Keratinocyte (primary cell): ENCODE data around the gene ULK4. TPM values are rescaled to one million over a fixed set of nuclear protein-coding genes. Genes with fewer than 3 reads are reported as not detected.

Source experiments
- DNase-seq: peaks from one replicate; pipeline ENCODE4 v3.0.0-alpha.2; 2011; ENCODE audit warnings: low read depth, missing footprints, low spot score
- FAIRE-seq: peaks from 2 replicates; lab custom pipeline; 2011; peaks lifted over from hg19 to GRCh38; lab: Jason Lieb, UNC
- H2AFZ ChIP-seq: 2 replicates; pipeline ENCODE4 v1.6.0; 2012; ENCODE audit warnings: low read length, control low read depth, inconsistent platforms; ENCODE audit not compliant: control insufficient read depth
- H3K27ac ChIP-seq: 2 replicates; pipeline ENCODE4 v1.5.1; 2011; ENCODE audit warnings: low read length; ENCODE audit not compliant: control insufficient read depth, insufficient read depth
- H3K27me3 ChIP-seq: 3 replicates; pipeline ENCODE4 v1.6.0; 2011; ENCODE audit warnings: low read length; ENCODE audit not compliant: control insufficient read depth, insufficient read depth; ENCODE audit errors: extremely low read depth
- H3K36me3 ChIP-seq, 2 experiments: 2 replicates in 1 of 2; 3 replicates in 1 of 2; pipeline ENCODE4 v1.5.1; 2011; ENCODE audit warnings: low read length in 2 of 2, mild to moderate bottlenecking in 1 of 2; ENCODE audit not compliant: control insufficient read depth in 2 of 2, insufficient read depth in 2 of 2; ENCODE audit errors: extremely low read depth in 1 of 2
- H3K4me1 ChIP-seq: 3 replicates; pipeline ENCODE4 v1.5.1; 2011; ENCODE audit warnings: low read length; ENCODE audit not compliant: control insufficient read depth, insufficient read depth; ENCODE audit errors: extremely low read depth
- H3K4me2 ChIP-seq: 3 replicates; pipeline ENCODE4 v1.6.0; 2011; ENCODE audit warnings: low read depth, low read length; ENCODE audit not compliant: control insufficient read depth, insufficient read depth; ENCODE audit errors: extremely low read depth
- H3K4me3 ChIP-seq, 3 experiments: fragments of 200-600 bp in 1 of 3; sonication (generic) in 1 of 3; 2 replicates in 2 of 3; 3 replicates in 1 of 3; pipeline ENCODE4 v1.5.1; 2011 to 2016; ENCODE audit warnings: low read length in 3 of 3, mild to moderate bottlenecking in 3 of 3, control low read depth in 2 of 3, inconsistent platforms in 1 of 3, low read depth in 1 of 3, mixed read lengths in 1 of 3, mixed run types in 1 of 3, moderate library complexity in 1 of 3; ENCODE audit not compliant: control insufficient read depth in 2 of 3, insufficient read depth in 2 of 3; ENCODE audit errors: extremely low read depth in 1 of 3
- H3K79me2 ChIP-seq: 2 replicates; pipeline ENCODE4 v1.6.0; 2012; ENCODE audit warnings: low read length; ENCODE audit not compliant: control insufficient read depth, insufficient read depth
- H3K9ac ChIP-seq: 3 replicates; pipeline ENCODE4 v1.6.0; 2011; ENCODE audit warnings: low read length; ENCODE audit not compliant: control insufficient read depth, insufficient read depth; ENCODE audit errors: extremely low read depth
- H3K9me1 ChIP-seq: 3 replicates; pipeline ENCODE4 v1.6.0; 2011; ENCODE audit warnings: low read length; ENCODE audit not compliant: control insufficient read depth, insufficient read depth; ENCODE audit errors: extremely low read depth
- H3K9me3 ChIP-seq: 2 replicates; pipeline ENCODE4 v1.5.1; 2012; ENCODE audit warnings: low read depth, low read length; ENCODE audit not compliant: control insufficient read depth
- H4K20me1 ChIP-seq: 3 replicates; pipeline ENCODE4 v1.6.0; 2011; ENCODE audit warnings: low read length; ENCODE audit not compliant: control insufficient read depth, insufficient read depth; ENCODE audit errors: extremely low read depth
- EZH2 ChIP-seq: IDR thresholded peaks from one replicate; pipeline ENCODE4 v1.6.1; 2012; ENCODE audit warnings: inconsistent platforms, mild to moderate bottlenecking, low read length, moderate library complexity
- dilution Hi-C: fragments of 300-500 bp; cut with MboI; formaldehyde crosslinking; loops from one replicate; pipeline ENCODE4 v1.7.0; 2020; ENCODE audit warnings: low sequenced_read_pairs; ENCODE audit not compliant: extremely low pct_ligation_motif_present
- polyA plus RNA-seq, 5 experiments: library from polyadenylated mRNA; depleted of rRNA in 3 of 5; stranded (reverse) in 3 of 5; stranded (forward) in 1 of 5; unstranded in 1 of 5; fragments of >200 nt; gene quantifications; 1 replicate in 1 of 5; 2 replicates in 3 of 5; 3 replicates in 1 of 5; pipeline versions ENCODE4 v1.2.1 to v1.2.3, GENCODE V29; 2011 to 2012; ENCODE audit warnings: missing spikeins in 2 of 5, low read depth in 1 of 5, low replicate concordance in 1 of 5
- TF ChIP-seq, protein P1 (sequence below), 3 experiments: IDR thresholded peaks in 1 of 3; conservative IDR thresholded peaks in 1 of 3; optimal IDR thresholded peaks in 1 of 3; 2 replicates in 2 of 3; 3 replicates in 1 of 3; pipeline versions ENCODE3 to v1.5.1; 2011; ENCODE audit warnings: low read length in 3 of 3, mild to moderate bottlenecking in 3 of 3, moderate library complexity in 2 of 3, control low read depth in 1 of 3, inconsistent platforms in 1 of 3; ENCODE audit not compliant: insufficient read depth in 2 of 3; ENCODE audit errors: extremely low read depth in 1 of 3

The ULK4 gene
- polyA plus RNA-seq, 1 donor (not counting 4 experiments of a cell fraction or from before 2014, with no cell fraction given) = 6.1 TPM

DNA sequence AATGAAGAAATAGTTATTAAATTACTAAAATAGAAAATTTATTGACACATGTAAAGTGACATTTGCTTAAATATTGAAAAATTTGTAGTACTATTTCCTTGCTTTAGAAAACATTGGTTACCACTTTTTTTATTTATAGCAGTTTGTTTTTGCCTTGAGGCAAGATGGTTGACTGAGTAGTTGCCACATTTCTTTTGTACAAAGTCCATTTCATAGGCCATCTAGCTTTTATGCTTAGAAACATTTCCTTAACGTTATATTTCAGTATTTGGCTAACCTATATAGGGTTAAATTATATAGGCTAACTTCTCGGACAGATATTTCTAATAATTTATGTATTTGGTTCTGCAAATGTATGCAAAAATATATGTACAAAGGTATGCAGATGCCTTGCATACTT lies 745.5 kb downstream of the ULK4 start:
- Histone ChIP-seq H3K4me1 (peaks cover 13% of the 10 kb centered on the region), H2AFZ (no peak overlapping the region), H3K9me1 (peaks cover 4% of the 10 kb centered on the region), H3K4me2 (no peak overlapping the region), H4K20me1 (peaks cover 47% of the 10 kb centered on the region), H3K27ac (no peak overlapping the region), H3K27me3 (no peaks in the 10 kb centered on the region), H3K79me2 (peaks cover 100% of the 10 kb centered on the region), H3K36me3 (no peaks in the 10 kb centered on the region), H3K9me3 (no peaks in the 10 kb centered on the region), H3K9ac (no peak overlapping the region), H3K4me3 (no peak overlapping the region)
- DNase-seq (no peak), FAIRE-seq (no peak)
- no peak for TF ChIP-seq EZH2
- TF ChIP-seq, protein P1, sequence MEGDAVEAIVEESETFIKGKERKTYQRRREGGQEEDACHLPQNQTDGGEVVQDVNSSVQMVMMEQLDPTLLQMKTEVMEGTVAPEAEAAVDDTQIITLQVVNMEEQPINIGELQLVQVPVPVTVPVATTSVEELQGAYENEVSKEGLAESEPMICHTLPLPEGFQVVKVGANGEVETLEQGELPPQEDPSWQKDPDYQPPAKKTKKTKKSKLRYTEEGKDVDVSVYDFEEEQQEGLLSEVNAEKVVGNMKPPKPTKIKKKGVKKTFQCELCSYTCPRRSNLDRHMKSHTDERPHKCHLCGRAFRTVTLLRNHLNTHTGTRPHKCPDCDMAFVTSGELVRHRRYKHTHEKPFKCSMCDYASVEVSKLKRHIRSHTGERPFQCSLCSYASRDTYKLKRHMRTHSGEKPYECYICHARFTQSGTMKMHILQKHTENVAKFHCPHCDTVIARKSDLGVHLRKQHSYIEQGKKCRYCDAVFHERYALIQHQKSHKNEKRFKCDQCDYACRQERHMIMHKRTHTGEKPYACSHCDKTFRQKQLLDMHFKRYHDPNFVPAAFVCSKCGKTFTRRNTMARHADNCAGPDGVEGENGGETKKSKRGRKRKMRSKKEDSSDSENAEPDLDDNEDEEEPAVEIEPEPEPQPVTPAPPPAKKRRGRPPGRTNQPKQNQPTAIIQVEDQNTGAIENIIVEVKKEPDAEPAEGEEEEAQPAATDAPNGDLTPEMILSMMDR (optimal IDR thresholded peaks at IDR 0.05 in 1 of 3, IDR thresholded peaks at IDR 0.05 in 1 of 3, conservative IDR thresholded peaks at IDR 0.05 in 1 of 3; ENCODE audit: extremely low read depth in 1 of 3, insufficient read depth in 2 of 3, low read length in 3 of 3) = no peak
- dilution Hi-C loops = no loop called here

GRCh38 chr3:41213588-41213987 lies 748.3 kb downstream of the ULK4 start:
- H2AFZ ChIP-seq = no peak overlapping the region
- dilution Hi-C loops = no loop called here
- no peak overlapping the region for H3K9ac ChIP-seq
- DNase-seq (no peak), FAIRE-seq (no peak)
- H3K9me1 ChIP-seq = peaks cover 4% of the 10 kb centered on the region
- no peak overlapping the region for H3K4me3 ChIP-seq
- H3K36me3 ChIP-seq = peaks cover 0 to 5% of the 10 kb centered on the region in 2 experiments
- peaks cover 61% of the 10 kb centered on the region for H4K20me1 ChIP-seq
- H3K27ac ChIP-seq = no peak overlapping the region
- H3K79me2 ChIP-seq = peaks cover 98% of the 10 kb centered on the region
- no peaks in the 10 kb centered on the region for H3K27me3 ChIP-seq
- TF ChIP-seq, protein P1 (optimal IDR thresholded peaks at IDR 0.05 in 1 of 3, IDR thresholded peaks at IDR 0.05 in 1 of 3, conservative IDR thresholded peaks at IDR 0.05 in 1 of 3; ENCODE audit: extremely low read depth in 1 of 3, insufficient read depth in 2 of 3, low read length in 3 of 3) = no peak
- no peak for TF ChIP-seq EZH2
- peaks cover 13% of the 10 kb centered on the region for H3K4me1 ChIP-seq
- H3K4me2 ChIP-seq = no peak overlapping the region
- H3K9me3 ChIP-seq = no peaks in the 10 kb centered on the region
